ENCODE measurements around the gene TRAPPC14.

Gene TRAPPC14

GRCh38 chr7:100173806-100174495 is 15.4 kb upstream of the TRAPPC14 start:
- no peak for DNase-seq

GRCh38 chr7:100171840-100172239 is 13.3 kb upstream of the TRAPPC14 start:
- no peak for DNase-seq

- peak; percentile 78 for DNase-seq
Measured at GRCh38 chr7:100171087-100171681, 12.7 kb upstream of the TRAPPC14 start.

- DNase-seq, result no peak
Measured at GRCh38 chr7:100170101-100170897, 11.8 kb upstream of the TRAPPC14 start.

- DNase-seq, result no peak
Measured at GRCh38 chr7:100169147-100169850, 10.8 kb upstream of the TRAPPC14 start.

GRCh38 chr7:100167912-100168323 is 9.4 kb upstream of the TRAPPC14 start:
- DNase-seq, result no peak

GRCh38 chr7:100166970-100167911 is 8.7 kb upstream of the TRAPPC14 start:
- peak; percentile 56 for DNase-seq

GRCh38 chr7:100166317-100166940 is 7.9 kb upstream of the TRAPPC14 start:
- DNase-seq, result peak; percentile 67

GRCh38 chr7:100163871-100164270 is 5.3 kb upstream of the TRAPPC14 start:
- DNase-seq, result no peak

GRCh38 chr7:100163006-100163531 is 4.5 kb upstream of the TRAPPC14 start:
- DNase-seq, result no peak

GRCh38 chr7:100160067-100160466 is 1.5 kb upstream of the TRAPPC14 start:
- DNase-seq, result no peak

GRCh38 chr7:100159099-100159623 is 638 bp upstream of the TRAPPC14 start:
- DNase-seq, result no peak

GRCh38 chr7:100157334-100158228 is 942 bp downstream of the TRAPPC14 start:
- no peak for DNase-seq

GRCh38 chr7:100157069-100157333 is 1.5 kb downstream of the TRAPPC14 start:
- no peak for DNase-seq

- no peak for DNase-seq
Measured at GRCh38 chr7:100156331-100157068, 2.0 kb downstream of the TRAPPC14 start.

GRCh38 chr7:100155553-100156317 is 2.8 kb downstream of the TRAPPC14 start:
- DNase-seq, result no peak

- DNase-seq, result no peak
Measured at GRCh38 chr7:100154651-100155491, 3.7 kb downstream of the TRAPPC14 start.
